ENCODE data around the gene FNDC3B. TPM values are rescaled to one million over a fixed set of nuclear protein-coding genes. Genes with fewer than 3 reads are reported as not detected.
A peak's percentile ranks its signal among the peaks of the same experiment; 100 is the strongest.

FNDC3B gene
- total RNA-seq, 1 experiment from 2014 or later = 173 TPM

GRCh38 chr3:172132721-172133311 lies 93.4 kb downstream of the FNDC3B start:
- no peaks in the 10 kb centered on the region for H3K9me3 ChIP-seq (ENCODE audit: control insufficient read depth, insufficient read depth, low read depth, low read length)
- no peak for DNase-seq (ENCODE audit: low read depth, low spot score)
- no peak for TF ChIP-seq SIN3A (IDR thresholded peaks at IDR 0.05; ENCODE audit: borderline replicate concordance, insufficient read depth, low read depth, low read length)
- TF ChIP-seq POLR2AphosphoS5 (IDR thresholded peaks at IDR 0.05; ENCODE audit: low read depth, low read length) = no peak
- TF ChIP-seq TCF7L2 (IDR thresholded peaks at IDR 0.05; ENCODE audit: low read depth, low read length) = no peak
- TF ChIP-seq, protein P1, sequence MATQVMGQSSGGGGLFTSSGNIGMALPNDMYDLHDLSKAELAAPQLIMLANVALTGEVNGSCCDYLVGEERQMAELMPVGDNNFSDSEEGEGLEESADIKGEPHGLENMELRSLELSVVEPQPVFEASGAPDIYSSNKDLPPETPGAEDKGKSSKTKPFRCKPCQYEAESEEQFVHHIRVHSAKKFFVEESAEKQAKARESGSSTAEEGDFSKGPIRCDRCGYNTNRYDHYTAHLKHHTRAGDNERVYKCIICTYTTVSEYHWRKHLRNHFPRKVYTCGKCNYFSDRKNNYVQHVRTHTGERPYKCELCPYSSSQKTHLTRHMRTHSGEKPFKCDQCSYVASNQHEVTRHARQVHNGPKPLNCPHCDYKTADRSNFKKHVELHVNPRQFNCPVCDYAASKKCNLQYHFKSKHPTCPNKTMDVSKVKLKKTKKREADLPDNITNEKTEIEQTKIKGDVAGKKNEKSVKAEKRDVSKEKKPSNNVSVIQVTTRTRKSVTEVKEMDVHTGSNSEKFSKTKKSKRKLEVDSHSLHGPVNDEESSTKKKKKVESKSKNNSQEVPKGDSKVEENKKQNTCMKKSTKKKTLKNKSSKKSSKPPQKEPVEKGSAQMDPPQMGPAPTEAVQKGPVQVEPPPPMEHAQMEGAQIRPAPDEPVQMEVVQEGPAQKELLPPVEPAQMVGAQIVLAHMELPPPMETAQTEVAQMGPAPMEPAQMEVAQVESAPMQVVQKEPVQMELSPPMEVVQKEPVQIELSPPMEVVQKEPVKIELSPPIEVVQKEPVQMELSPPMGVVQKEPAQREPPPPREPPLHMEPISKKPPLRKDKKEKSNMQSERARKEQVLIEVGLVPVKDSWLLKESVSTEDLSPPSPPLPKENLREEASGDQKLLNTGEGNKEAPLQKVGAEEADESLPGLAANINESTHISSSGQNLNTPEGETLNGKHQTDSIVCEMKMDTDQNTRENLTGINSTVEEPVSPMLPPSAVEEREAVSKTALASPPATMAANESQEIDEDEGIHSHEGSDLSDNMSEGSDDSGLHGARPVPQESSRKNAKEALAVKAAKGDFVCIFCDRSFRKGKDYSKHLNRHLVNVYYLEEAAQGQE (IDR thresholded peaks at IDR 0.05; ENCODE audit: insufficient read depth in 1 of 2, low read depth in 2 of 2, low read length in 1 of 2) = no peak
- TF ChIP-seq CTCF (IDR thresholded peaks at IDR 0.05) = no peak
- H3K36me3 ChIP-seq (ENCODE audit: control insufficient read depth, insufficient read depth, low read length) = peaks cover 3% of the 10 kb centered on the region; the same call in 1 of the 2 replicates
- no peak for ATAC-seq
- BruUV-seq (replicated peaks) = no TSS peak
- intact Hi-C loops (cut with micrococcal nuclease; ENCODE audit: unreplicated experiment) (no loop called here), in situ Hi-C loops (cut with HindIII; ENCODE audit: low pct_unique_long_range_greater_than_20kb, low sequenced_read_pairs) (no loop called here)
- ChIA-PET POLR2A (no interaction called here), CTCF (no interaction called here)
- no peak overlapping the region for H3K4me3 ChIP-seq (ENCODE audit: low read depth in 2 of 2, low read length in 2 of 2)
- H3K4me1 ChIP-seq (ENCODE audit: control insufficient read depth, insufficient read depth, low read length) = peaks cover 89% of the 10 kb centered on the region
- H3K27ac ChIP-seq (ENCODE audit: low read length) = peak overlapping the region; percentile 97
- no peaks in the 10 kb centered on the region for H3K27me3 ChIP-seq (ENCODE audit: control insufficient read depth, insufficient read depth, low read length)

GRCh38 chr3:172133838-172134237 lies 94.5 kb downstream of the FNDC3B start:
- no peaks in the 10 kb centered on the region for H3K27me3 ChIP-seq (ENCODE audit: control insufficient read depth, insufficient read depth, low read length)
- H3K4me1 ChIP-seq (ENCODE audit: control insufficient read depth, insufficient read depth, low read length) = peaks cover 89% of the 10 kb centered on the region
- no peak for TF ChIP-seq CTCF (IDR thresholded peaks at IDR 0.05)
- TF ChIP-seq POLR2AphosphoS5 (IDR thresholded peaks at IDR 0.05; ENCODE audit: low read depth, low read length) = no peak
- TF ChIP-seq TCF7L2 (IDR thresholded peaks at IDR 0.05; ENCODE audit: low read depth, low read length) = no peak
- TF ChIP-seq, protein P1 (IDR thresholded peaks at IDR 0.05; ENCODE audit: insufficient read depth in 1 of 2, low read depth in 2 of 2, low read length in 1 of 2) = no peak
- TF ChIP-seq SIN3A (IDR thresholded peaks at IDR 0.05; ENCODE audit: borderline replicate concordance, insufficient read depth, low read depth, low read length) = no peak
- no TSS peak for BruUV-seq (replicated peaks)
- POLR2A ChIA-PET = interaction anchor here (0.6 kb wide), 1 partner anchor 40 kb away, joined by 6 read pairs; no protein-coding TSS in a partner anchor
- DNase-seq (ENCODE audit: low read depth, low spot score) = no peak
- intact Hi-C loops (cut with micrococcal nuclease; ENCODE audit: unreplicated experiment) (no loop called here), in situ Hi-C loops (cut with HindIII; ENCODE audit: low pct_unique_long_range_greater_than_20kb, low sequenced_read_pairs) (no loop called here)
- H3K27ac ChIP-seq (ENCODE audit: low read length) = peak overlapping the region; percentile 97
- no peak overlapping the region for H3K4me3 ChIP-seq (ENCODE audit: low read depth in 2 of 2, low read length in 2 of 2)
- CTCF ChIA-PET = no interaction called here
- ATAC-seq = no peak
- peaks cover 3% of the 10 kb centered on the region; the same call in 1 of the 2 replicates for H3K36me3 ChIP-seq (ENCODE audit: control insufficient read depth, insufficient read depth, low read length)
- no peaks in the 10 kb centered on the region for H3K9me3 ChIP-seq (ENCODE audit: control insufficient read depth, insufficient read depth, low read depth, low read length)
